Keratinocyte (primary cell): ENCODE results near the gene BMS1.
"Not testable (repeated sequence)": the region's sequence is repeated elsewhere in the genome, so short reads cannot be mapped to it uniquely, and the experiment has no call there.

Experiments
- CTCF ChIP-seq, 3 experiments: IDR thresholded peaks in 1 of 3; conservative IDR thresholded peaks in 1 of 3; optimal IDR thresholded peaks in 1 of 3; 2 replicates in 2 of 3; 3 replicates in 1 of 3; pipeline versions ENCODE3 to v1.5.1; 2011; ENCODE audit warnings: low read length in 3 of 3, mild to moderate bottlenecking in 3 of 3, moderate library complexity in 2 of 3, control low read depth in 1 of 3, inconsistent platforms in 1 of 3; ENCODE audit not compliant: insufficient read depth in 2 of 3; ENCODE audit errors: extremely low read depth in 1 of 3
- EZH2 ChIP-seq: IDR thresholded peaks from one replicate; pipeline ENCODE4 v1.6.1; 2012; ENCODE audit warnings: inconsistent platforms, mild to moderate bottlenecking, low read length, moderate library complexity

DNA sequence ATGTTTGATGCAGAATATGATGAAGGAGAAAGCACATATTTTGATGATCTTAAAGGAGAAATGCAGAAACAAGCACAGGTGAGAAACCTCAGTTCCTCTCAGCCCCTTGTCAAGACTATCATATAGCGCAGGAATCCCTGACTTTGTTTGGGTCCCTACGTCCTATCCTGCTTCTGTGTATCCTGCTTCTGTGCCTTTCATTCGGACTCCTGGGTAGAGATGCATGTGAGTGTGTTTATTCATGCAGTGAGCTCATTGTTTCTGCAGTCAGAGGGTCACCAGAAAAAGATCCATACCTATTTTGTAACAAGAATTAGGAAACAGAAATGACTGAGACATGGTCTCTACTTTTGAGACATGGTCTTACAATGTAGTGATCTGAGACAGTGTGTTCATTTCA lies 34.8 kb downstream of the BMS1 start:
- not testable (repeated sequence) for TF ChIP-seq CTCF (optimal IDR thresholded peaks at IDR 0.05 in 1 of 3, IDR thresholded peaks at IDR 0.05 in 1 of 3, conservative IDR thresholded peaks at IDR 0.05 in 1 of 3; ENCODE audit: extremely low read depth in 1 of 3, insufficient read depth in 2 of 3, low read length in 3 of 3); EZH2
